Fibroblast of skin of right quadriceps (primary cell): Measurements from ENCODE around the gene NT5DC4.

Source experiments
- DNase-seq: peaks from one replicate; pipeline ENCODE4 v3.0.0-alpha.2; 2013

The NT5DC4 gene

DNA sequence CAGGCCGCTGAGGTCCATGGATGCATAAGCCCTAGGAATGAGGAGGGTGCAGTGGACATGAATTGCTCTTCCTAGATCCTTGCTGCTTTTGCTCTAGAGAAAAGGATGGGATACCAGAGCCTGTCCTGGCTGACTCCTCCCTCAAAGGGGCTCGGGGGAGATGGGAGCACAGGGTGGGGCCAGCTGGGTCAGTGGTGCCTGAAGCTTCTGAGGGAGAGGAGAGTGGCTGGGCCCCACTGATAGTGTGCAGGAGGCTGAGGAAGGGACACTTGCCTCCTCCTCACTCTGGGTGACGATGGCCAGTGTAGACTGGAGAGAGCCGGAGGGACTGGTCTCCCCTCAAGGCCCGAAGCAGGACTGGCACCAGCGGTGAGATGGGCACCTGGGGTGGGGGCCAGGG, at the start of gene NT5DC4:
Gene NT5DC4, plus strand, starts transcription at position 236 of the 400 bp plus-strand sequence. Its CDS starts 60 bp downstream, at position 296.
- DNase-seq = no peak

DNA sequence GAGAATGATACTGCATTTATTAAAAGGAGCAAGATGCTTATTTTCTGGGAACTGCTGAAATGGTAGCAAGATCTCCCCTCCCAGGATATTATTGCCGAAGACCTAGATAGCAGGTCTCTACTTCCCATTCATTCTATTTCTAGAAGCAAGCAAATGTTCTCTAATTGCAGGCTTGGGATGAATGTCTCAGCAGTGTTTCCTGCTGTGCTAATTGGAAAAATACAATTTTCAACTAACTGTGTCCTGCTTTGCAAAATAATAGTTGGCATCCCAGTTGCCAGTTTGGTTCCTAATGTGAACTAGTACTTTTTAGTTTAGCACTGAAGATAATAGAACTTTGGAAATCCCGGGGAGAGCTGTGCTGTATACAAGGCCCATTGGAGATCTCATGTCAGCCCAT, 49.0 kb upstream of the NT5DC4 start:
- no peak for DNase-seq

GRCh38 chr2:112673008-112673407, 47.8 kb upstream of the NT5DC4 start:
- DNase-seq = no peak

DNA sequence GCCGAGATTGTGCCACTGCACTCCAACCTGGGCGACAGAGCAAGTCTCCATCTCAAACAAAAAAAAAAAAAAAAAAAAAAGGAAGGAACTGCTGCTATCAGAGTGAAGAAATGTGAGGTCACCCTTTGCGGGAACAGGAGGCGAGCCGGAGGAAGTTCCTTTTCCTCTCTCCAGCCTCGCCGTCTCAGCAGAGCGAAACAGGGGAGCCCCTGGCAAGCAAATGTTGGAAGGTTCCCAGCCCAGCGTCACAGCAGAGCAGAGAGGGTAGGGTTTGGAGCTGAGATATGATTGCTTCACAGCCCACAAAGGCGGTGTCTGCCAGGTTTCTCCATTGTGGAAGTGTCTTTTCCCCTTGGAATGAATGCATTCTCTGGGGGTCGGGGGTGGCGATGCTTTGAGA, 46.6 kb upstream of the NT5DC4 start:
- DNase-seq = no peak

DNA sequence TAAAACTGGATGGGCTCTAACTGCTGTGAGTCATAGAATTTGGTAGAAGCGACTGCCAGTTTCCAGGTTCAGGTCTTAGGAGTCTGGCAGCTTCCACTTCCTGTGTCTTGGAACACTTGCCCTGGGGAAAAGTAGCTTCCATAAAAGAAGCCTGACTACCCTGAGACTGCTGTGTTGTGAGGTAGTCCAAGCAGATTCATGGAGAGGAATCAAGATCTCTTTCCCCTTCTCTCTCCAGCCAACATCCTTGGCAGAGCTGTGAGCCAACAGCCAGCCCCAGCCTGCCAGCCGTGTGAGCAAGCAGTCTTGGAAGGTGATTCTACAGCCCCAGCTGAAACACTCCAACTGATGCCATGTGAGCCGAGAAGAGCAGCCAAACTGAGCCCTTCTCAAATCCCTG, 41.3 kb upstream of the NT5DC4 start:
- peak; percentile 8 for DNase-seq

GRCh38 chr2:112680666-112681101, 40.1 kb upstream of the NT5DC4 start:
- no peak for DNase-seq

- no peak for DNase-seq
These were observed 38.7 kb upstream of the NT5DC4 start for GRCh38 chr2:112682101-112682500.

- DNase-seq = no peak
These were observed 37.0 kb upstream of the NT5DC4 start for GRCh38 chr2:112683550-112684414.

- no peak for DNase-seq
These were observed 36.4 kb upstream of the NT5DC4 start for GRCh38 chr2:112684415-112684775.

GRCh38 chr2:112685271-112685884, 35.4 kb upstream of the NT5DC4 start:
- DNase-seq = no peak

- DNase-seq = no peak
These were observed 34.2 kb upstream of the NT5DC4 start for GRCh38 chr2:112686348-112687217.

- DNase-seq = no peak
These were observed 33.3 kb upstream of the NT5DC4 start for GRCh38 chr2:112687522-112687921.

- DNase-seq = no peak
These were observed 32.5 kb upstream of the NT5DC4 start for GRCh38 chr2:112688086-112688880.

GRCh38 chr2:112690853-112691401, 29.9 kb upstream of the NT5DC4 start:
- DNase-seq = peak; percentile 17

DNA sequence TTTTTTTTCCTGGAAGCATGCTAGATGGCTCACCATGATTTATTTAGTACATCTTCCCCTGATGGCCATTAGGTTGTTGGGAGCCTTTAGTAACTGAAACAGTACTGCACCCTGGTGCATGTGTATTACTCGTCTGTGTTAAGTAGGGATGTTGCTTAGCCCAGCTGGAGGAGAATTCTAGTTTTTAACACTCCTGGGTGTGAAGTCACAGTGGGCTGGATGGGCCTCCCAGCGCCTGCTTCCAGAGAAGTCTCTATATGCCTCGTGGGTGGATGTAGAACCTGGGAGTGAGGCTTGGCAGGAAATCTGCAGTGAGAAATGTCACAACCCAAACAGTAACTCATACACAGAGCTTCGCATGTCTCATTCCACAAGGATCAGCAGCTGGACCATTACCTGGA, 28.9 kb upstream of the NT5DC4 start:
- DNase-seq = no peak

DNA sequence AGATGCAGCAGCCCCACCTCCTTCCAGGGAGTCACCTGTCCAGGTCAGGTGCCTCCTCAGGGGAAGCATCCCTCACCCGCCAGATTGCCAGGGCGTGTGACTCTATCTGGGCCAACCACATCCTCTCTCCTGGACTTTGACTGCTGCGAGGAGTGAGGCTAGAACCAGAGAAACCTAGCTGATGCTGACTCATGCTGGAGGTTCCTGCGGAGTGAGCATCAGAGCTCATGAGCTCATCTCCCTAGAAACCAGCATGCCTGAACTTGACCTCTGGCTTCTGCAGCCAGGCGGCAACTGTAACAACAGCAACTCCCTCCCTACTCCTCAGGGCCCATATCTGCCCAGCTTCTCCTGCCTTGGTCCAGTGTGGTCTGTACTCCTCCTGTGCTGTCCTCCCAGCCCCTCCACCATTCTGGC, 28.3 kb upstream of the NT5DC4 start:
- peak; percentile 87 for DNase-seq

- DNase-seq = no peak
These were observed 27.9 kb upstream of the NT5DC4 start for GRCh38 chr2:112692918-112693317.

DNA sequence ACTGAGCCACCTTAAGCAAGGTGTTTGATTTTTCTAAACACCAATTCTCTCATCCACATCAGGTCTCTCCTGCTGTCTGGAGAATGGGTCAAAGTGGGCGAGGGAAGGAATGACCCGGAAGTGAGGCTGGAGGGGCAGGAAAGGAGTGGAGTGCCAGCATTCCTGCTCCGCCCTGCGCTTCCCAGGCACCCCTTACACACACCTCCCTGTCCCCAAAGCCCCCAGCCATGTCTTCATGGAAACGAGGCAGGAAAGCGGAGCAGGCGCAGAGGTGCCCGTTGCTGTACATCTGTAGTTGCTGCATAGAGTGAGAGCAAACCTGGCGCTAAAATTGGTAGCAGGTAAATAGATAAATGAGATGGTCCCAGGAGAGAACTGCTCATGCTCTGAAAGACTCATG, 27.2 kb upstream of the NT5DC4 start:
- DNase-seq = no peak

GRCh38 chr2:112694182-112694581, 26.6 kb upstream of the NT5DC4 start:
- DNase-seq = no peak

- no peak for DNase-seq
These were observed 21.8 kb upstream of the NT5DC4 start for GRCh38 chr2:112698834-112699515.

- DNase-seq = no peak
These were observed 20.7 kb upstream of the NT5DC4 start for GRCh38 chr2:112699984-112700667.
